ENCODE results near the gene NACA.

Gene NACA

DNA sequence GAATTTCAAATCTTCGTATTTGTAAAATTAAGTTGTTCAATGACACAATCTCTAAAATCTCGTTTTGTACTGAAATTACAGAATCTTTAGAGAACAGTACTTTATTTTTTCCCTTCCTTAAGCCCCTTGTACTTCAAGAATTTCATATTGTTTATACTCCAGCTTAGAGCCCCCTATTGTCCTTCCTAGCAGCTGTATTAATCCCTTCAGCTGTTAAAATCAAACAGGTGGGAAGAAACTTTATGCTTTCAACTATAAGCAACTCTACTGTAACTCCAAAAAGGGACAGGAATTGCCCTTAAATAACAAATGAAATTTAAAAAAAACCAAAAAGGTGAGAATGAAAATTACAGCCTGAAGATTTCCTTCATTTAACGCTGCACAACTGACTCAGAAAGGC is 1.7 kb downstream of the NACA start:
- TF ChIP-seq, protein P1, sequence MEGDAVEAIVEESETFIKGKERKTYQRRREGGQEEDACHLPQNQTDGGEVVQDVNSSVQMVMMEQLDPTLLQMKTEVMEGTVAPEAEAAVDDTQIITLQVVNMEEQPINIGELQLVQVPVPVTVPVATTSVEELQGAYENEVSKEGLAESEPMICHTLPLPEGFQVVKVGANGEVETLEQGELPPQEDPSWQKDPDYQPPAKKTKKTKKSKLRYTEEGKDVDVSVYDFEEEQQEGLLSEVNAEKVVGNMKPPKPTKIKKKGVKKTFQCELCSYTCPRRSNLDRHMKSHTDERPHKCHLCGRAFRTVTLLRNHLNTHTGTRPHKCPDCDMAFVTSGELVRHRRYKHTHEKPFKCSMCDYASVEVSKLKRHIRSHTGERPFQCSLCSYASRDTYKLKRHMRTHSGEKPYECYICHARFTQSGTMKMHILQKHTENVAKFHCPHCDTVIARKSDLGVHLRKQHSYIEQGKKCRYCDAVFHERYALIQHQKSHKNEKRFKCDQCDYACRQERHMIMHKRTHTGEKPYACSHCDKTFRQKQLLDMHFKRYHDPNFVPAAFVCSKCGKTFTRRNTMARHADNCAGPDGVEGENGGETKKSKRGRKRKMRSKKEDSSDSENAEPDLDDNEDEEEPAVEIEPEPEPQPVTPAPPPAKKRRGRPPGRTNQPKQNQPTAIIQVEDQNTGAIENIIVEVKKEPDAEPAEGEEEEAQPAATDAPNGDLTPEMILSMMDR (IDR thresholded peaks at IDR 0.05; ENCODE audit: insufficient read depth, low read length, poor library complexity, severe bottlenecking): no peak
- Histone ChIP-seq H3K36me3 (ENCODE audit: control insufficient read depth, insufficient read depth, low read length) (peaks cover 13% of the 10 kb centered on the region), H3K27me3 (replicated peaks; ENCODE audit: control insufficient read depth, insufficient read depth, low read length) (no peaks in the 10 kb centered on the region), H3K4me3 (replicated peaks; ENCODE audit: low read depth, low read length) (peak overlapping the region; percentile 99)
- no peak for DNase-seq (ENCODE audit: extremely low read depth, insufficient read length)

DNA sequence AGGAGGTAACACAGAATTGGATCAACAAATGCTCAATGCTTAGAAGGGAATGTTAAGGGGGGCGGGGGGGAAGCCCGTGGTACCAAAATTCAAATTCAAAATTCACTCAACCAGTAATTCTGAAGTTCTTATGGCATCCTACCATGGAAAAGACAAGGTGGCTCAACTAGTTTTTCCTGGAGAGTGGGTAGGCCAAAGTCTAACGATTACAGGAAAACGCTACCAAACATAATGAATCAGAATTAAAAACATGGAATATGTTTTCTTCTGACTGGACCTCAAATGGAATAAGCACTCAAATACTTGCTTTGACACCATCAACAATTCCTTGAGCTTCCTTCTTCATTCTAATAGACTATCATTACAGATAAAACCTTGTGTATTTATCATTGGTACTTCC is 2.3 kb downstream of the NACA start:
- H3K27me3 ChIP-seq (replicated peaks; ENCODE audit: control insufficient read depth, insufficient read depth, low read length): no peaks in the 10 kb centered on the region
- peak overlapping the region; percentile 99 for H3K4me3 ChIP-seq (replicated peaks; ENCODE audit: low read depth, low read length)
- TF ChIP-seq, protein P1 (IDR thresholded peaks at IDR 0.05; ENCODE audit: insufficient read depth, low read length, poor library complexity, severe bottlenecking): no peak
- H3K36me3 ChIP-seq (ENCODE audit: control insufficient read depth, insufficient read depth, low read length): peaks cover 13% of the 10 kb centered on the region
- DNase-seq (ENCODE audit: extremely low read depth, insufficient read length): no peak

DNA sequence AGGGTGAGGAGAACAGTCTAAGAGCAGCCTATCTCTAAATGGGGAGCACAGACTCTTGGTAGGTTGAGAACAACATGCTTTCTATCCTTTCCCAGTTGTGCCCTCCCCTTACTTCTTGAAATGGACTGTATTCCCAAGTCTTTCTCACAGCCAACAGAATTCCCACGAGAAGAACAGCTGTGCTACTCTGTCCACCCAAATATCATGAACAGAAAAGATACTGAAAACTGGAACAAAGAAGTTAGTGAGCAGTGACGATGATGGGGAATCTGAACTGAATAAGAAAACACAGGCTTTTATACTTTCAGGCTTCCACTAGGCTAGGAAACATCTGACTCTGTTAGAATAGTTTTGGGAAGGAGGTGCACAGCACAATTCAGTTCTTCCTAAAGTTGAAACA is 3.4 kb downstream of the NACA start:
- peaks cover 15% of the 10 kb centered on the region for H3K36me3 ChIP-seq (ENCODE audit: control insufficient read depth, insufficient read depth, low read length)
- H3K4me3 ChIP-seq (replicated peaks; ENCODE audit: low read depth, low read length): peak overlapping the region; percentile 99
- TF ChIP-seq, protein P1 (IDR thresholded peaks at IDR 0.05; ENCODE audit: insufficient read depth, low read length, poor library complexity, severe bottlenecking): no peak

DNA sequence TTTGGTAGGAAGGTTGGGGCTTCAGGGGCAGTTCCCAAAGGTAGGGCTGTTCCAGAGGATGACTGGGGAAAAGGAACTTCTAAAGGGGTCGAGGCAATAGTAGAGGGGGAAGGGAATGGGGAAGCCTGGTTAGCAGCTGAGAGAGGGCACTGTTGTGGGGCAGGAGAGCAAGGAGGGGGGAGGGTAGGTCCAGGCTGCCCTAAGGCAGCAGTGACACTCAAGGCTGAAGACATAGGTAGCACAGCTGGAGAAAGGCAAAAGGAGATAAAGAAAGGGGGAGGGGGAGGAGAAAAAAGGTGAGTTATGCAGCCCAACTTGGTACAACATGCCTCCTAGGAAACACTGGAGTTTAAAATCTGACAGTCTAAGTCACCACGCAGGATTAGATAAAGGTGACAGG is 3.9 kb downstream of the NACA start:
- Histone ChIP-seq H3K36me3 (ENCODE audit: control insufficient read depth, insufficient read depth, low read length) (peaks cover 19% of the 10 kb centered on the region), H3K27me3 (replicated peaks; ENCODE audit: control insufficient read depth, insufficient read depth, low read length) (no peaks in the 10 kb centered on the region), H3K4me3 (replicated peaks; ENCODE audit: low read depth, low read length) (peak overlapping the region; percentile 99)
- DNase-seq (ENCODE audit: extremely low read depth, insufficient read length): no peak
- TF ChIP-seq, protein P1 (IDR thresholded peaks at IDR 0.05; ENCODE audit: insufficient read depth, low read length, poor library complexity, severe bottlenecking): no peak

More for the DNA sequence above, 3.4 kb downstream of the NACA start:
- H3K27me3 ChIP-seq (replicated peaks; ENCODE audit: control insufficient read depth, insufficient read depth, low read length): no peaks in the 10 kb centered on the region
- DNase-seq (ENCODE audit: extremely low read depth, insufficient read length): no peak

DNA sequence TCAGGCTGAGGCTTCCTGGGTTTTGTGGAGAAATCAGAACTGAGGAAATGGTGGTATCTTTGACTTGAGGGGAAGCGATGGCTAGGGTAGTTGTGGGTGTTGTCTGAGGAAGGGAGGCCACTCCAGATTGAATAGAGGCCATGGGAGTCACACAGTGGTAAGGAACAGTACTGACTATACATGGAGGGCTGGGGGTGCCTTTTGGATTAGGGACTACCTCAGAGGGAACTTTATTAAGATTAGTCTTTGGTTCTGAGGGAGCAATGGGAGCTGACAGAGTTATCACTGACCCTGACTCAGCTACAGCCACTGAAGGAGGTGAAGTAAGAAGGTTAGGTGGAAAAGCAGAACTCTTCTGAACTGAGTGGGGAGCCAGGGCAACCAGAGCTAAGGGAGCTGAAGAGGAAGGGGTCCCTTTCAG is 4.4 kb downstream of the NACA start:
- TF ChIP-seq, protein P1 (IDR thresholded peaks at IDR 0.05; ENCODE audit: insufficient read depth, low read length, poor library complexity, severe bottlenecking): no peak
- Histone ChIP-seq H3K36me3 (ENCODE audit: control insufficient read depth, insufficient read depth, low read length) (peaks cover 23% of the 10 kb centered on the region), H3K27me3 (replicated peaks; ENCODE audit: control insufficient read depth, insufficient read depth, low read length) (no peaks in the 10 kb centered on the region), H3K4me3 (replicated peaks; ENCODE audit: low read depth, low read length) (no peak overlapping the region; the same call in 1 of the 2 replicates)
- no peak for DNase-seq (ENCODE audit: extremely low read depth, insufficient read length)

DNA sequence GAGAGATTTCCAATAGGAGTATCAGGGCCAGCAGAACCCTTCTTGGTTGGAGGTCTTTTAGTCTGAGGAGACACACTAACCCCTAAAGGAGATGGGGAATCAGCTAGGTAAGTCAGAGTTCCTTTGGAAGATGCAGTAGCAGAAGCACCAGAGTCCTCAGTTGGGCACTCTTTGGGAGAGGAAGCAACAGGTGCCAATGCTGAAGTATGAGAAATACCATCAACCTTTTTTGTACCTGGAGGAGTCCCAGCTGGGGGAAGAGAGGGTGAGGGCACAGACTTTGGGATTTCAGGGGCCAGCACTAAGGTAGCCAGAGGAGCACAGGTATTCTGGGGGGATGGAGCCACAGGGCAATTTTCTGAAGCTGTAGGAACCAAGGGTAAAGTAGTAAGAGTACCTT is 6.0 kb downstream of the NACA start:
- no peaks in the 10 kb centered on the region for H3K27me3 ChIP-seq (replicated peaks; ENCODE audit: control insufficient read depth, insufficient read depth, low read length)
- TF ChIP-seq, protein P1 (IDR thresholded peaks at IDR 0.05; ENCODE audit: insufficient read depth, low read length, poor library complexity, severe bottlenecking): no peak
- no peak for DNase-seq (ENCODE audit: extremely low read depth, insufficient read length)
- H3K36me3 ChIP-seq (ENCODE audit: control insufficient read depth, insufficient read depth, low read length): peaks cover 25% of the 10 kb centered on the region
- no peak overlapping the region for H3K4me3 ChIP-seq (replicated peaks; ENCODE audit: low read depth, low read length)

All from GM06990 (cell line).